ENCODE measurements around the gene ABCC8.

ABCC8 gene

GRCh38 chr11:17343257-17343656 is 133.4 kb downstream of the ABCC8 start:
- no peak for DNase-seq

Measured in hippocampal formation (tissue), 2 donors.